Adrenal gland (tissue), 5 donors: Measurements from ENCODE around the gene PELI2.

ENCODE experiments used
- POLR2A ChIP-seq, 2 donors: fragments of 450-650 bp; IDR thresholded peaks; one replicate each; pipeline ENCODE4 v1.6.1; 2017; ENCODE audit warnings: antibody characterized with exemption in 2 of 2, mild to moderate bottlenecking in 2 of 2, moderate library complexity in 1 of 2
- TF ChIP-seq, protein P1 (sequence below), 6 experiments: fragments of 450-650 bp in 4 of 6; fragments of 200-600 bp in 2 of 6; sonication (generic) in 1 of 6; IDR thresholded peaks; 1 replicate in 5 of 6; 2 replicates in 1 of 6; pipeline versions ENCODE4 v1.5.1 to v1.8.0; 2016 to 2021; ENCODE audit warnings: antibody characterized with exemption in 6 of 6, mild to moderate bottlenecking in 2 of 6, moderate library complexity in 1 of 6
- donor health status: DM: no; HTN: no; CAD: no.

DNA sequence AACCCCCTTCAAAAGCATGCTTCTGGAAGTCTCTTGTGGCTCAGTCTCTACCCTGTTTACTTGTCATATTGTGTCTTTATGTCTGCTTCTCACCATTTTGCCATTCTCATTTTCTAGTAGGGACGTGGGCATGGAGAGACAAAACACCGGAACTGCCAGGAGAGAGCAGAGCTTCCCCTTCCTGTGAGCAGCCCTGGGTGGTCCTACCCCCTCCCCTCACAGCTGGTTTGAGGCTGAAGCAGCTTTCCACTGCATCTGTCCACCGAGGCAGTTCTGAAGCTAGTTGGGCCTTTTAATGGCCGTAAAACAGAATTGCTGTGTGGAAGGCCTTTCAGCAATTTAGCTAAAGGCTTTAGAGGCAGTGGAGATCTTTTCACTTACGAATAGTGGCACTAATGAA, 77.0 kb downstream of the PELI2 start:
- TF ChIP-seq, protein P1, sequence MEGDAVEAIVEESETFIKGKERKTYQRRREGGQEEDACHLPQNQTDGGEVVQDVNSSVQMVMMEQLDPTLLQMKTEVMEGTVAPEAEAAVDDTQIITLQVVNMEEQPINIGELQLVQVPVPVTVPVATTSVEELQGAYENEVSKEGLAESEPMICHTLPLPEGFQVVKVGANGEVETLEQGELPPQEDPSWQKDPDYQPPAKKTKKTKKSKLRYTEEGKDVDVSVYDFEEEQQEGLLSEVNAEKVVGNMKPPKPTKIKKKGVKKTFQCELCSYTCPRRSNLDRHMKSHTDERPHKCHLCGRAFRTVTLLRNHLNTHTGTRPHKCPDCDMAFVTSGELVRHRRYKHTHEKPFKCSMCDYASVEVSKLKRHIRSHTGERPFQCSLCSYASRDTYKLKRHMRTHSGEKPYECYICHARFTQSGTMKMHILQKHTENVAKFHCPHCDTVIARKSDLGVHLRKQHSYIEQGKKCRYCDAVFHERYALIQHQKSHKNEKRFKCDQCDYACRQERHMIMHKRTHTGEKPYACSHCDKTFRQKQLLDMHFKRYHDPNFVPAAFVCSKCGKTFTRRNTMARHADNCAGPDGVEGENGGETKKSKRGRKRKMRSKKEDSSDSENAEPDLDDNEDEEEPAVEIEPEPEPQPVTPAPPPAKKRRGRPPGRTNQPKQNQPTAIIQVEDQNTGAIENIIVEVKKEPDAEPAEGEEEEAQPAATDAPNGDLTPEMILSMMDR (IDR thresholded peaks at IDR 0.05), result no peak
- TF ChIP-seq POLR2A (IDR thresholded peaks at IDR 0.05), result no peak
